NCI-H2171 (cell line): Measurements from ENCODE around the gene CEACAM4.
A peak's percentile ranks its signal among the peaks of the same experiment; 100 is the strongest.

Experiments used
- DNase-seq: peaks from one replicate; lab custom pipeline; 2025; lab: John Stamatoyannopoulos, UW

Gene CEACAM4

DNA sequence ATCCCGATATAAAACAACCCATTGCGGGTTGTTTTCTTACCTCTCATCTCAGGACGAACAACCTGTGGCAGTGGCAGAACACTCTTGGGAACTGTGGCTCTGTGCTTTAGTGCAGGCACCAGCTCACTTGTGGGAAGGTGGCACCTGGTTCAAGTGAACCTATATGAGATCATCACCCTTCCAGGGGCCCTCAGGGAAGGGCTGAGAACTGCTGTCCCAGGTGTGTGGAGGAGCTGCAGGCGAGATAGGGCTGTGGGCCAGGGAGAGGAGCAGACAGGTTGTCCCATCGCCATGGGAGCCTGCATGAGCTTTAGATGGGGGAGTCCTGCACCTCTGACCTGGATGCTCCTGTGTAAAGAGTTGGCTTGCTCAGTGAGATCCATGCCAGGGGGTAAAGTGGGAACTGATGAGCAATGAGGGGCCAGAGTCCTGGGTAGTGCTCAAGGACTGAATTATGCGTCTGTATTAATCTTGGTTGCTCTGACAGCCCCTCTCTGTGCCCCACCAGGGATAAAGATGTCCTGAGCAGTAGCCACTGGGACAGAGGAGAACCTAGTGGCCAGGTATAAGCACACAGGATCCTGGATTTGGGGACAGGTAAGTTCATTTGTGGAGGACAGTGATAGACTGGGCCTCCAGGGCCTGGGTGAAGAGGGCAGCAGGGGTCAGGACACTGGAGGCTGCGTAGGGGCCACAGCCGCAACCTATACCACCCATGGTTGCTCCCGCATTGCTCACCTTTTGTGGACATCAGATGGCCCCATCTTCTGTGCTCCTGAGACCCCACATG, 8.7 kb downstream of the CEACAM4 start:
- DNase-seq: no peak

DNA sequence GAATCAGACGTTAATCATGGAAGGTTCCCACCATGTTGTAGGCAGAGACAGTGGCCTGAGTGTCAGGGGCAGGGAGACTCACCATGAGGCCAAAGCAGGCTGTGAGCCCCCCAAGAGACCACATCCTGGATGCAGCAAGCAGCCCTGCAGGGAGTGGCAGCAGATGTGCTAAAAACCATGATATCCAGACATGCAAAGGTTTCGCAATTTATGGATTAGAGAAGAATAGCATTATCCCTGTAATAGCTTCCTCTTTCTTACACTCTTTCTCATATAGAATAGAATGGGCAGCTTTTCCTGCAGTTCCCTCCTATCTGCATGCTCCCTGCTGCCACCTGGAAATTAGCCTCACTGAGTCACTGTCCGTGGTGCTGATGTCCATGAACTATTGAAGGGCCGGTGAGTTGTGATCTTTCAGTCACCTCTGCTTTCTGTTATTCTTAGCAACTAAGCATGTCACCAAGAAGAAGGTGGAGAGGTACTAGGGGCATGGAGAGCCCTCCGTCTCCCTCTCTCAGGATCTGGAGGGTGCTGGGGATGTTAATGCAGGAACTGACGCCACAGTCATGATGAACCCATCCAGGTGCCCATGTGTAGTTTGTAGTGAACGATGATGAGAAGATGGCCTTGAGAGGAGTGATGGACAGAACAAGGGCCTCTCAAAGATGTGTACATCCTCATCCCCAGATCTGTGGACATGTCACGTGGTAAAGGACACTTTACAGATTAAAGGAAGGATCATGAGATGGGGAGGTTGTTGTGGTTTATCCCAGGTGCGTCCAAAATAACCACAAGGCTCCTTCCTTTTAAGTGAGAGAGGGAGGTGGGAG, 9.9 kb downstream of the CEACAM4 start:
- no peak for DNase-seq

DNA sequence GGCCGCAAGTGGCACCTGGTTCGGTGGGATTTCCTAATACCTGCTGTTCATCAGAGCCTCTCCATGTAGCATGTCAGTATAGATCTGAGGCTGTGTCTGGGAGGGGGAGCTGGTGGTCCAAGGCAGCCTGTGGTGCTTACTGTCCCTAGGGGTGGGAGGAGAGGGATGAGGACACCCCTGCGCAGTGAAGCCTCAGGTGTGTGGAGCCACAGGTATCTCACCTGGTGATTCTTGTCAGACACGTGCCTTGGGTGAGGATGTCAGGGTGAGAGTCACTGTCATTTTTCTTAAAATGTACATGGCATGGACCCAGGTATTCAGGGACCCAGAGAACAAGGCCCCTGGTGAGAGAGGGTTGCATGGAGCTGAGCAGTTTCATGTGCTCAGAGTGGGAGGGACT, 11.7 kb downstream of the CEACAM4 start:
- no peak for DNase-seq

DNA sequence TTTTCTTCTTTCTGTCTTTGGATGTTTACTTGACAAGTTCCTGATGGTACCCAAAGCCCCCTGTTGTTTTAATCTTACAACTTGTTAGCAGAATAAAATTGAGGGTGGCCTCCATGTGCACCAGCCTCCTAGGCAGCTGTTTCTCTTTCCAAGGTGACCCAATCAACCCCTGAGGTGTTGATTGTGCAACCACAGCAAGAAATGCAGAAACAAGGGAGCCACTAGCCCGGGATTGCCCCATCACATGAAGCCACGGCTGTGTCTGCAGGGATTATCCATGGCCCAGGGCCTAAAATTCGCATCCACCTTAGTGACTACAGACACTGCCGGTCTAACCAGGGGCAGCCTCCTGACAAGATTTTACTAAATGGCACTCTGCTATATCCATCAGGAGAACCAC, 14.4 kb downstream of the CEACAM4 start:
- DNase-seq: no peak

DNA sequence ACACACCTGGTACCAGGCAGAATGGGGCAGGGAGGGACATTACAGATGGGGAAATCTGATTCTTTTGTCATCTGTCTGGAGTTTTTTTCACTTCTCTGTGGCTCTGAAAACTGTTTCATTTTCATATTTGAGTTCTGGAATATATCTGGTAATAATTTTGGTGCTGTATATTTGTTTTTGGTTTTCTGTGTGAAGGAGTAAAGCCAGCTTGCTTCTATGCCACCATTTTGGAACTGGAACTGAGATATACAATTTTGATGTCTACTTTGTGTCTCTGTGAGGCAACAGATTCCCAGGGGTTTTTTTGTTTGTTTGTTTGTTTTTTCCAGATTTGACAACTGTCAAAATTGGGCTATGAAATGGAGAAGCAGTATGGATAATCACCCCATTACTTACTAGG, 16.1 kb downstream of the CEACAM4 start:
- no peak for DNase-seq

DNA sequence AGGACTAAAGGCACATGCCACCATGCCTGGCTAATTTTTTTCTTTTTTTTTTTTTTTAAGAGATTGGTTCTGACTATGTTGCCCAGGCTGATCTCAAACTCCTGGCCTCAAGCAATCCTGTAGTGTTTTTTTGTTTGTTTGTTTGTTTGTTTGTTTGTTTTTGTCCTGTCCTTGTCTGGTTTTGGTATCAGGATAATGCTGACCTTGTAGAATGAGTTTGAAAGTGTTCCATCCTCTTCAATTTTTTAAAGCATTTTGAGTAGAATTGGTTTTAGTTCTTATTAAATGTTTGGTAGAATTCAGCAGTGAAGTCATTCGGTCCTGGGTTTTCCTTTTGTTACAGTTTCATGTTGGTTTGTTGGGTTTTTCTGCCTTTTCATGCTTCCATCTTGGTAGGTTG, 19.2 kb downstream of the CEACAM4 start:
- DNase-seq: no peak

DNA sequence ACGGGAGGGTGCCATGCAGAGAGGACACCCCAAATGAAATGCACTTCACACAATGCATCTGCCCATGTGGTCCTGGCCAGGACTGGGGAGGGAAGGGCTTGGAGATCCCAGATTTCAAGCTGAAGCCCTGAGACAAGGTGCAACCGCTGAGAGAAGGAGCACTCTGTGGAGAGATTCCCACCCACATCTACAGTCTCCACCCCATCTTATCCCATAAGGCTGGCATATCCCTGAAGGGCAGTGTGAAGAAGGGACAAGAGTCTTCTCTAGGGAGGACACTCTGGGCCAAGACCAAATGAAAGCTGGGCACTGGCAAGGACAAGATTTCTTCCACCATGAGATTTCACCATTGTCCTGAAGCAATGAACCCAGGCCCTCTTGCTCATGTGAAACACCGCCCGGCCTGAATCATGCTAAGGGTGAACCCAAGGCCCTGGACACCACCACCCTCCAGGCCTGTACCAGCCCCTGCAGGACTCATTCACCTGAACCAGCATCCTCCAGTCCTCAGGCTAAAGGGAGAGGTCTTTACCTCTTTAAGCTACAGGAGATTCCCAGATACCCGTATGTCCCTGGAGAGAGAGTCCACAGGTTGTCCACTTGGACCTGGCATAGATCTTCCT, 20.5 kb downstream of the CEACAM4 start:
- DNase-seq: no peak

DNA sequence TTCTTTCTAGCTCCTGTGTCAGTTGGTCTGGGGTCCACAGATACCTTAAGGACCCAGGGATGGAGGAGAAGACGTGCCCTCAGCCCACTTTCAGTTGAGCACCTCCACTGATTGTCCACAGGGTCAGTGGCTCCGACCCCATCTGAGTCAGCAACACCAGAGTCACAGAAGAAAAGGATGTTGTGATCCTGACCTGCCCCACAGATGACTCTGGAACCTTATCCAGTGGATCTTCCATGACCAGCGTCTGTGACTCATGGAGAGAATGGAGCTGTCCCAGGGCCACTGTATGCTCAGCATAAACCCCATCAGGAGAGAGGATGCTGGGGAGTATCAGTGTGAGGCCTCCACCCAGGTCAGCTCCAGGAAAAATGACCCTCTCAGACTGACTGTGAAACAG, 22.0 kb downstream of the CEACAM4 start:
- no peak for DNase-seq

DNA sequence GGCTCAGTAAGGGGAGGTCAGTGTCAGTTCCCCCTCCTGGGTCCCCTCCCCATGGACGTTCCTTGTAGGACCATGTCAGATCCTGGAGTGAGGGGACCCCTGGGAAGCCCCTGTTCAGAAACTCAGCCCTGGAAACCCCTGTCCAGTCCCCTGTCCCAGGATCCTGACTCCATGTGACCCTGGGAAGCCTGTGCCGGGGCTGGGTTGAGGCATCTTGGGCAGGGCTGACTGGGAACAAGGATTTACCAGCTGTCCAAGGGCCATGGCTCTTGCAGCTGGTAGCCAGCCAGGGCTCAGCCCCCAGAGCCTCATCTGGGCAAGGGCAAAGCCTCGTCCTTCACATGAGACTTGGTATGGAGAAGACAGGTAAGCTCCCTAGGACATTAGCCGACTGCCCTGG, 25.1 kb downstream of the CEACAM4 start:
- DNase-seq: no peak

DNA sequence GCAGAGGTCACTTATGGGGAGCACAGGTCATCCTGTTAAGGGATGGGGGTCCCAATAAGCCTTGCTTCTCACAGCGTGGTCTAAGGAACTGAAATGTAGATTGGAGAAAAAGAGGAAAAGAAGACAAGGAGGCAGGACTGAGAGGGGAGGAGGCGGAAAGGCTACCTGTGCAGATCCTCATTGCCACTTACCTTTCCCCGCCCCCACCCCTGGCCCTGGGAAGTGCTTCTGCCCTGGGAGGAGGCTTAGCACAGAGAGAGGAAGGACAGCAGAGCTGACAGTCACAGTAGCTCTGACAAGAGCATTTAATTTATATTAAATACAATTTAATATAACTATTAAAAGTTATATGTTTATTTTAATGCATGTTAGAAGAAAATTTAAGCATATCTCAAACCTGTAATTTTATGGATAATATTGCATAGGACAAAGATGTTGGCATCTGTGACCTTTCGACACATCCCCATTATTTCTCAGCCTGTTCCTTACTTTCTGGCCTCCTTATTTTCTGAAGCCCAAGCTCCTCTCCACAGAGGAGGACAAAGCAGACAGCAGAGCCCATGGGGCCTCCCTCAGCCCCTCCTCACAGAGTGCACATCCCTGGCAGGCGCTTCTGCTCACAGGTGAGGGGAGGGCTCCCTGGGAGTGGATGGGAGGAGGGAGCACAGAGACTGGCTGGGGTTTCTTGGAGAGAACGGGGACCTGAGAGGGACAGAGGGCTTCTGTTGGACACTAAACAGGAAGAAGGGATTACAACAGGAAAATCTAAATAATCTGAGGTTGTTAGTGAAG, 27.5 kb downstream of the CEACAM4 start:
- no peak for DNase-seq

DNA sequence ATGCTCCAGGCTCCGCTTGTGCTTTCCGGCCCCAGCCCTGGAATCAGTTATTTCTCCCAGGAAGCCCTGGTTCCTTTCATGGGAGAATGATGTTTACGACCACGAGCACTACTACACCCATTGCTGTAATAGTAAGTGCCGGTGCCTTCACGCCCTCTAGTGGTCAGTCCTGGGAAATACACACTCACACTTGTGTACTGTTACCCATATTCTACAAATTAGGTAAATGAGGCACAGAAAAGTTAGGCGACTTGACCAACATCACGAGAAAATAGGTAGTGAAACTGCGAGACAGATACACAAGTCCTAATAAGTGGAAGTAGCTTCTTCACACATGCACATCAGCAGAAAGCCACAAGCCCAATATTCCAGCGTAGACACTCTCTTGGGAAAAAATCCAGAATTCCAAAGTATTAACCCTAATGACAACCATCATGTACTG, 29.3 kb downstream of the CEACAM4 start:
- peak; percentile 20 for DNase-seq

DNA sequence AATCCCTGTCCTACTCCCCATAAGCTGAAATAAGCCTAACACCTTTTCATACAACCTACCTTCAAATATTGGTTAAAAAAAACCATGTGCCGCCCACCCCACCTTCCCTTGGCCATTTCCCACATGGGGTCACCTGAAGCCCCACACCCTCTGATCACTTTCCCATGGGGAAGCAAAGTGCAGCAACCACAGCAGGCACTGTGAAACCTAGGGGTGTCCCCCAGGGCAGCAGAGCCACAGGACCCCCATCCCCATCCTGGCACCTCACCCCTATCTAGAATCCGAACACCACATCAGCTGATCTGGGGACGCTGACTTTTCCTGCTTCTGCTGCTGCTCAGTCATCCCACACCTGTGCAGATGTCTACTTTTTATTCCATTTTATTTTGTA, 31.0 kb downstream of the CEACAM4 start:
- DNase-seq: no peak

DNA sequence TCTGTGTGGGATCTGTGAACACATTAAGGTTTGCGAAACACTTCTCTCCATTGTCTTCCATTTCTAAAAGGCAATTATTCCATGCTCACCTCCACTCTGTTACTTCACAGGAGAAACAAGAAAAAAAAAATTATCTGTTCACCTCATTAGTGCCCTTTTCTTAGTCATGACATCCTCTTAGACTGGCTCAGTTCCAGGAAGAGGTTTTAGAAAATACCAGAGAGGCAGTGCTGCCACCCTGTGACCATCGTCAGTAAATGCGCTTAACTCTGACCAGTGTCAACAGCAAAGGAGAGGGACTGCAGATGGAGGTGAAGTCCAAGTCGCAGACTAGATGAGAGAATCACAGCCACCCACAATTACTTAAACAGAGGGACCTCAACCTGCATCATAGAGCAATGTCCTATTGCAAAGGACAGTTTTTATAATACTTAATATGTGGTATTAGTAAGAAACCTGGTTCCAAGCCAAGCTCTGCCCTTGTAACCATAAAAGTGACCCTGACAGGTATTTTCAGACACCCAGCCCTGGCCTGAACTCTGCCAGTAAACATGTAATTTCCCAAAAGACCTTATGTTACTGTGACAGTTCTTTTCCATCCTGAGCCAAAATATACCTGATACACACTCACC, 31.5 kb downstream of the CEACAM4 start:
- DNase-seq: peak; percentile 18

DNA sequence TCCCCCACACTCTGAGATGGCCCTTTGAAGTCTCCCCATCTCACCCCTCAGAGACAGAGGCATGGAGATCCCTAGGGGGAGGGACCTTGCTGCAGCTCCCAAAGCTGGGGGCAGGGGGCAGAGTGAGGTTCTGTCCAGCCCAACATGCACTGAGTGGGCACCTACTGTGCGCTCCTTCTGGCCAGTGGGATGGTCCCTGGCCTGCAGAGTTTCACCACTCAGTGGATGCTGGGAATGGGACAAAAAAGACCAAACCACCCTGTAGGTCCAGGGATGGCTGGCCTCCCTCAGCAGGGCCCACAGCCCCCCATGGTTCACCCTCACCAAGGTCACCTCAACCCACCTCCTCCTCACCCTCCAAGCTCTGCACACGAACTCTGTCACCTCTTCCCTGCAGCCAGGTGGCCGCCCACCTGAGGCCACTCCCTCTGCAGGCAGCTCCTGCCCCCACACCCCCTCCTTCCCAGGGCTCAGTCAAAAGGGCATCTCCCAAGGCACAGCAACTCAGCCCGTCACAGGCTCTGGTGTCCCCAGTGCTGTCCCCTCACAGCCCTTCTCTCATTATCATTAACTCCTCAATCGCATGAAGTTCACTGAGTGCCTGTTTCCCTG, 34.8 kb downstream of the CEACAM4 start:
- DNase-seq: no peak

DNA sequence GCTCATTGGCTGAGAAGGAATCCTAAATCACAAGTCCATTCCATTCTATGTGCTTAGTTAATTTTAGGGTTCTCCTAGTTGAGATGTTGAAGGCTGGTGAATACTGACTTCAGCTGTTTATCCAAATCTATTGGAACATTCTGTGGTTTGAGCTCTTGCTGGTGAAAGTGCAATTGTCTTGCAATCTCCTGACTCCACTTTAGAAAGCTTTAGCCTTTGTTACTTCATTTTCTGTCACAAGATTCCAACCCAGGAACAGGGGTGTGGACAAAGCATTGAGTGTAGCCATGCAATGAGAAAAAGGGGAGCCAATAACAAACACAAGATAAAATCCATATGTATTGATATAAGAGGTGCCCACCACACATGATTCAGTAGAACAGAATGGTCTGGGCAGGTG, 35.9 kb downstream of the CEACAM4 start:
- no peak for DNase-seq

DNA sequence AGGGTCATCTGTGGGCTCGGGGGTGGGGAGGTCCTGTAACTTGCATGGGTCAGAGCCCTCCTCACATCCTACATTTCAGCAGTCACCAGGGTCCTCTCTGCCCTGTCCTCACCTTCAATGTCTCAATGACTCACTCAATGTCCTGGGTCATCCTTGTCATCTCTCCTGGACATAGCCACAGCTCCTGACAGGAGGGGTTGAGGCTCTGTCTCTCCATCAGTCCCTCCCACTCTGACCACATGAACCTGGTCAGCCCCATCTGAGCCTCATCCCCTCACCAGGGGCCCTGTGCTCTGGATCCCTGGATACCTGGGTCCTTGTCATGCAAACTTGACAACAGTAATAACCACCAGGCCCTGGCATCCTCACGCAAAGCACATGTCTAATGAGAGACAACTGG, 37.5 kb downstream of the CEACAM4 start:
- no peak for DNase-seq

DNA sequence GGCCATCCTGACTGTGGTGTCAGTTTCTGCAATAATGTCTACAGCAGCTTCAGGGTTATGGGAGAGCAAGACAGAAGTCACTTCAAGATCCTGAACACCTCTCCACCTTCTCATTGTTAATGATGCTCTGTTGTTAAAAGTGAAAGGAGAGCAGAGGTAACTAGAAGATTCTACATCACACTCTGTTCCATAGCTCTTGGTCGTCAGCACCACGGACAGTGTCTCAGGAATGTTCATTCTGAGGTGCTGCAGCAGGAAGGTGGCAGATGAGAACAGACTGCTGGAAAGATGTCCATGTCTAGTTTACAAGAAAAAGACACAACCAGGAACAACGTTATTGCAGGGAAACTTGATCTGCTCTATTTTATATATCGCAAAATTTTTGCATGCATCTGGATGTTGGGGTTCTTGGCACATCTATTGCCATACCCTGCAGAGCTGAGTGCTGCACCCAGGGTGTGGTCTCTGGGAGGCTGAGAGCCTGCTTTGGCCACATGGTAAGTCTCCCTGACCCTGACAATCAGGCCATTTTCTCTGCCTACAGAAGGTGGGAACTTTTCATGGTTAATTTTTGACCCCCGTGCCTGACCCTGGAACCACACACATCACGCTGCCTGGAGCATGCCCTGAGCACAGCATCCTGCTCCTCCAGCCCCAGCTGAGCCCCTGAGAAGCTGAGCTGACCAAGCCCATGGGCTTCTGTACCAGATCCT, 38.2 kb downstream of the CEACAM4 start:
- no peak for DNase-seq

DNA sequence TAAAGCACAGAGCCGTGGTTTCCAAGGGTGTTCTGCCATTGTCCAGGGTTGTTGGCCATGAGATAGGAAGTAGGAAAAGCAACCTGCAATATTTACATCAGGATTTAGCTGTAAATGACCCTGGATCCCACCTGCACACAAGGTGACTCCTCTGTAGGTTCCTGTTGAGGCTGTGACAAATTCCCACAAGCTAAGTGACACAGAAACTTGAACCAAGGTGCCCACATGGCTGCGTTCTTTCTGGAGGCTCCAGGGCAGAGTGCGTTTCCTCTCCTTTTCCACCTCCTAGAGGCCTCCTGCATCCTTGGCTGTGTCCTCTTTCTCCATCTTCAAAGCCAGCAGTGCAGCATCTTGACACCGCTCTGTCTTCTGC, 39.0 kb downstream of the CEACAM4 start:
- no peak for DNase-seq

DNA sequence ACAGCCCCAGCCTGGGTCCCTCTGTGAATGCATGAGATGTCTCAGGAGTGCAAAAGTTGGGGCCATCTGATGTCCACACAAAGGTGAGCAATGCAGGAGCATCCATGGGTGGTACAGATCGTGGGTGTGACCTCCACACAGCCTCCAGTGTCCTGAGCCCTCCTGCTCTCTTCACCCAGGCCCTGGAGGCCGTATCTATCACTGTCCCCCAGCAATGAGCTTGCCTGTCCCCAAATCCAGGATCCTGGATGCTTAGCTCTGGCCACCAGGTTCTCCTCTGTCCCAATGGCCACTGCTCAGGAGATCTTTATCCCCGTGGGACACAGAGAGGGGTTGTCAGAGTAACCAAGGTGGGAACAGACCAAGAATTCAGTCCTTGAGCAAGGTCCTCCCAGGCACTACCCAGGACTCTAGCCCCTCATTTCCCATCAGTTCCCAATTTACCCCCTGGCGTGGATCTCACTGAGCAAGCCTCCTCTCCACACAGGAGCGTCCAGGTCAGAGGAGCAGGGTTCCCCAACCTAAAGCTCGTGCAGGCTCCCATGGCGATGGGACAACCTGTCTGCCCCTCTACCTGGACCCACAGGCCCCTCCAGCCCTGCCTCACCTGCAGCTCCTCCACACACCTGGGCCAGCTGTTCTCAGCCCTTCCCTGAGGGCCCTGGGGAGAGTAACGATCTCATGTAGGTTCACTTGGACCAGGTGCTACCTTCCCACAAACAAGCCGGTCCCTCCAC, 39.6 kb downstream of the CEACAM4 start:
- DNase-seq: no peak

DNA sequence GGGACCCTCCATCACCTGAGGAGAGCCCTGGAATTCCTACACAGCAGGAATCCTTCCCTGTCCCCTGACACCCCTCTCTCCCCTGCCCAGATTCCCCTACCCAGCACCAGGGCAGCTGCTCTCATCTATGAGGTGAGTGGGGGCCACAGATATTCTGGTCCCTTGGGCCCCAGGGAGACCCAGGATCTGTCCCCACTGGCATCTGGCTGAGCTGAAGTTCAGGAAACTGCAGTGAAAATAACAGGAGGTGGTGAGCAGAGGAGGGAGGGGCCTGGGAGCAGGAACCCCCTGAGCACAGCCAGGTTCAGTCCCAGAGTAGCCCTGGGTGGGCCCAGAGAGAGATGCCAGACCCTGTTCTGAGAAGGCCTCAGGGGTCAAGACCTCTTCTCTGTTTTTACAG, 40.8 kb downstream of the CEACAM4 start:
- DNase-seq: no peak
